Uterus (tissue), 2 donors: ENCODE data around the gene ABHD16A.

Source experiments
- CTCF ChIP-seq, 4 experiments: fragments of 200-600 bp in 2 of 4; fragments of 450-650 bp in 2 of 4; sonication (generic) in 2 of 4; IDR thresholded peaks; one replicate each; pipeline ENCODE4 v1.5.1; 2016 to 2019; ENCODE audit warnings: antibody characterized with exemption in 4 of 4, mild to moderate bottlenecking in 2 of 4, moderate library complexity in 1 of 4
- POLR2A ChIP-seq, 2 donors: fragments of 450-650 bp; IDR thresholded peaks; one replicate each; pipeline ENCODE4 v1.6.1; 2016; ENCODE audit warnings: antibody characterized with exemption in 2 of 2, mild to moderate bottlenecking in 1 of 2, moderate library complexity in 1 of 2

DNA sequence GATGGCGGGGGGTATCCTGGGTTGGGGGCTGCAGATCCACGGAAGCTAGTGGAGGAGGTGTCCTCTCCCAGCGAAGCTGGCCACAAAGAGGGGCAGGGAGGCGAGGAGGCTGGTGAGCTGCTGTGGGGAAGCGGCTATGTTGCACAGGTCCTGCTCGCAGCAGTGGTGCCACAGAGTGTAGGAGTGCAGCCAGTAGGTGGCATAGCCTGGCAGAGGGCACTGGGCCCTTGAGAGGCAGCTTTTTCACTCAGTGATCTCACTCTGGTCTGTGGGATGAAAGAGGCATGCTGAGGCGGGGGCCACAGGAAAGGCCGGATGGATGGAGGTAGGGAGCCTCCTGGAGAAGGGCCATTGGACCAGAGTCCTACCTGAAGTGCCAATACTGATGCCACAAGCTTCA, 9.2 kb upstream of the ABHD16A start:
- TF ChIP-seq CTCF (IDR thresholded peaks at IDR 0.05) (no peak), POLR2A (IDR thresholded peaks at IDR 0.05) (no peak)
